Small intestine (tissue), 7 donors: Measurements from ENCODE around the gene OR2A25. TPM values are rescaled to one million over a fixed set of nuclear protein-coding genes. Genes with fewer than 3 reads are reported as not detected.

Source experiments
- DNase-seq, 2 donors: peaks; one replicate each; pipeline versions ENCODE4 v3.0.0 to v3.0.0-alpha.2; 2013
- FAIRE-seq: peaks from 2 replicates; lab custom pipeline; 2012; peaks lifted over from hg19 to GRCh38; lab: Jason Lieb, UNC
- H3K27ac ChIP-seq, 3 donors: one replicate each; pipeline ENCODE4 v1.5.1; 2013; ENCODE audit warnings: low read length in 2 of 3, mild to moderate bottlenecking in 2 of 3, control low read depth in 1 of 3, inconsistent platforms in 1 of 3, low read depth in 1 of 3, moderate library complexity in 1 of 3
- H3K27me3 ChIP-seq, 3 donors: one replicate each; pipeline ENCODE4 v1.6.1; 2013; ENCODE audit warnings: low read length in 3 of 3, inconsistent platforms in 1 of 3; ENCODE audit not compliant: control insufficient read depth in 3 of 3, insufficient read depth in 3 of 3
- H3K36me3 ChIP-seq, 3 donors: one replicate each; pipeline ENCODE4 v1.6.1; 2013; ENCODE audit warnings: low read length in 3 of 3, inconsistent platforms in 1 of 3, low read depth in 1 of 3, mild to moderate bottlenecking in 1 of 3, moderate library complexity in 1 of 3; ENCODE audit not compliant: control insufficient read depth in 3 of 3, insufficient read depth in 2 of 3
- H3K4me1 ChIP-seq, 3 donors: one replicate each; pipeline ENCODE4 v1.6.1; 2013; ENCODE audit warnings: low read length in 2 of 3, inconsistent platforms in 1 of 3, low read depth in 1 of 3, mild to moderate bottlenecking in 1 of 3, moderate library complexity in 1 of 3; ENCODE audit not compliant: control insufficient read depth in 3 of 3, insufficient read depth in 2 of 3
- H3K4me3 ChIP-seq, 3 donors: one replicate each; pipeline ENCODE4 v1.5.1; 2013; ENCODE audit warnings: low read length in 3 of 3, control low read depth in 1 of 3, inconsistent platforms in 1 of 3, low read depth in 1 of 3, mild to moderate bottlenecking in 1 of 3, moderate library complexity in 1 of 3
- H3K9me3 ChIP-seq, 2 donors: one replicate each; pipeline ENCODE4 v1.6.1; 2013; ENCODE audit warnings: low read depth in 1 of 2, low read length in 1 of 2; ENCODE audit not compliant: control insufficient read depth in 2 of 2, insufficient read depth in 1 of 2
- WGBS, 3 donors: extraction: QIAGEN DNeasy Blood & Tissue Kit; methylation state at CpG; one replicate each; pipeline ENCODE4 v1.1.7; 2013; 5-methylcytosine and 5-hydroxymethylcytosine counted together
- polyA plus RNA-seq, 4 donors: library from polyadenylated mRNA; stranded (reverse) in 3 of 4; unstranded in 1 of 4; fragments of 200-250 nt in 3 of 4; fragments of 120-200 nt in 1 of 4; gene quantifications; one replicate each; pipeline versions ENCODE4 v1.2.1 to v1.2.3, GENCODE V29; 2013
- donor health status: healthy with polysubstance abuse.
- donor health status: control.
- donor health status: control.
- donor health status: Bipolar disorder and iron deficiency.
- donor health status: healthy.

The OR2A25 gene
- polyA plus RNA-seq, 4 donors: 0.03 TPM; not detected in 3

DNA sequence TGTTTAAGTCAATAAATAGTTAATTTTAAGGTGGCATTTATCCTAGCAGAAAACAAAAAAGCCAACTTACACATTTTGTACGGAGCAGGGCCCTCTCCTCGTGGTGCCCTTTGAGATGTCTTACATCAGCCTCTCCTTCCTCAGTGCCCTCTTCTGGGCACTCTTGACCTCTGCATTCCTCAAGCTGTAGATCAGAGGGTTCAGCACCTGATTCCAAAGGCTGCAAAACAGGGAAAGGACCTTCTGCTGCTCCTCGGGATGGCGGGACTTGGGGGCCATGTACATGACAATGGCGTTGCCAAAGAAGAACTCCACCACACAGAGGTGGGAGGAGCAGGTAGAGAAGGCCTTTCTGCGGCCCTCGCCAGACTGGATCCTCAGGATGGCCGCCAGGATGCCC lies 48.7 kb downstream of the OR2A25 start:
- Histone ChIP-seq H3K27me3 (no peaks in the 10 kb centered on the region), H3K36me3 (no peaks in the 10 kb centered on the region), H3K9me3 (no peaks in the 10 kb centered on the region), H3K4me1 (no peaks in the 10 kb centered on the region), H3K4me3 (no peak overlapping the region), H3K27ac (no peak overlapping the region)
- FAIRE-seq (no peak), DNase-seq (no peak)
- 70 to 81% (median 71%) methylated on average over 8 of the region's 8 CpGs for WGBS, 3 donors

- DNase-seq: no peak
- WGBS, 3 donors: 74 to 84% (median 81%) methylated on average over 1 of the region's 1 CpG
- no peaks in the 10 kb centered on the region for H3K36me3 ChIP-seq
These were observed 53.3 kb downstream of the OR2A25 start, which contains the start of gene OR2A14 for GRCh38 chr7:144122876-144123275. Gene OR2A14 (plus strand): TSS chr7:144123176. CDS start chr7:144129113, 5,937 bp downstream.

More at GRCh38 chr7:144122876-144123275, 53.3 kb downstream of the OR2A25 start, which contains the start of gene OR2A14:
- H3K4me1 ChIP-seq: no peaks in the 10 kb centered on the region
- H3K9me3 ChIP-seq: no peaks in the 10 kb centered on the region
- no peak for FAIRE-seq
- no peak within 1 kb of the TSS for H3K4me3 ChIP-seq
- no peaks in the 10 kb centered on the region for H3K27me3 ChIP-seq
- no peak within 1 kb of the TSS for H3K27ac ChIP-seq

Other genes starting within 250 kb of the OR2A25 start
- gene TCAF1, start 167.6 kb upstream of the OR2A25 start, polyA plus RNA-seq: 10 to 100 TPM in 2 of 4 donors, 1 to 10 TPM in 2; 8.1 to 60.5 (median 12.9) TPM
- not detected for gene OR2F2, start 134.6 kb upstream of the OR2A25 start, polyA plus RNA-seq
- gene OR2F1, start 115.0 kb upstream of the OR2A25 start, polyA plus RNA-seq: under 1 TPM in 1 of 4 donors, not detected in 3; 0.03 TPM
- gene OR6B1, start 69.5 kb upstream of the OR2A25 start, polyA plus RNA-seq: under 1 TPM in 1 of 4 donors, not detected in 3; 0.01 TPM
- under 1 TPM in 1 of 4 donors, not detected in 3; under 0.01 TPM for gene OR2A5, start 20.9 kb upstream of the OR2A25 start, polyA plus RNA-seq
- under 1 TPM in 1 of 4 donors, not detected in 3; 0.03 TPM for gene OR2A12, start 16.5 kb downstream of the OR2A25 start, polyA plus RNA-seq
- gene OR2A2, start 39.8 kb downstream of the OR2A25 start, polyA plus RNA-seq: not detected
- gene OR2A14, start 53.4 kb downstream of the OR2A25 start, polyA plus RNA-seq: under 1 TPM in 1 of 4 donors, not detected in 3; 0.07 TPM
- gene CTAGE4, start 113.7 kb downstream of the OR2A25 start, polyA plus RNA-seq: 10 to 100 TPM in 2 of 4 donors, 1 to 10 TPM in 1, under 1 TPM in 1; 0.48 to 16.5 (median 9.5) TPM
- 10 to 100 TPM; 23.6 to 46.1 (median 37.1) TPM for gene ARHGEF35, start 126.0 kb downstream of the OR2A25 start, polyA plus RNA-seq
- gene OR2A42, start 169.8 kb downstream of the OR2A25 start, polyA plus RNA-seq: under 1 TPM in 2 of 4 donors, not detected in 2; 0.03 to 0.68 TPM
- 10 to 100 TPM in 1 of 4 donors, 1 to 10 TPM in 3; 2.7 to 19.1 (median 3.1) TPM for gene OR2A7, start 195.0 kb downstream of the OR2A25 start, polyA plus RNA-seq
- 10 to 100 TPM in 1 of 4 donors, 1 to 10 TPM in 2, not detected in 1; 2.6 to 13.4 (median 6.0) TPM for gene CTAGE8, start 199.5 kb downstream of the OR2A25 start, polyA plus RNA-seq
- under 1 TPM in 2 of 4 donors, not detected in 2; 0.04 to 0.46 TPM for gene OR2A1, start 242.6 kb downstream of the OR2A25 start, polyA plus RNA-seq